Vagina (tissue), 2 donors: ENCODE data around the gene LRRC8C.

Experiments used
- CTCF ChIP-seq, 3 experiments: fragments of 450-650 bp in 2 of 3; fragments of 200-600 bp in 1 of 3; sonication (generic) in 1 of 3; IDR thresholded peaks; one replicate each; pipeline ENCODE4 v1.5.1; 2017 to 2019; ENCODE audit warnings: antibody characterized with exemption in 3 of 3, mild to moderate bottlenecking in 2 of 3, moderate library complexity in 2 of 3
- POLR2A ChIP-seq, 2 donors: fragments of 450-650 bp; IDR thresholded peaks; one replicate each; pipeline ENCODE4 v1.6.1; 2017; ENCODE audit warnings: antibody characterized with exemption in 2 of 2, mild to moderate bottlenecking in 2 of 2, moderate library complexity in 2 of 2
- POLR2AphosphoS5 ChIP-seq, 2 donors: sonication (generic); formaldehyde crosslinking; IDR thresholded peaks; one replicate each; pipeline ENCODE4 v1.9.0; 2017; ENCODE audit warnings: antibody characterized with exemption in 2 of 2, mild to moderate bottlenecking in 2 of 2, low read depth in 1 of 2; ENCODE audit not compliant: insufficient read depth in 1 of 2

- TF ChIP-seq CTCF (IDR thresholded peaks at IDR 0.05) (no peak), POLR2A (IDR thresholded peaks at IDR 0.05) (no peak), POLR2AphosphoS5 (IDR thresholded peaks at IDR 0.05; ENCODE audit: insufficient read depth in 1 of 2, low read depth in 1 of 2) (no peak)
Observed at GRCh38 chr1:89611721-89612120, 21.2 kb upstream of the LRRC8C start.
